LNCAP (cell line): ENCODE data around the gene HOXA1.

Experiments used
- CTCF ChIP-seq: fragments of 450-650 bp; IDR thresholded peaks from 2 replicates; pipeline ENCODE4 v1.5.1; 2017; ENCODE audit warnings: mild to moderate bottlenecking

The HOXA1 gene

DNA sequence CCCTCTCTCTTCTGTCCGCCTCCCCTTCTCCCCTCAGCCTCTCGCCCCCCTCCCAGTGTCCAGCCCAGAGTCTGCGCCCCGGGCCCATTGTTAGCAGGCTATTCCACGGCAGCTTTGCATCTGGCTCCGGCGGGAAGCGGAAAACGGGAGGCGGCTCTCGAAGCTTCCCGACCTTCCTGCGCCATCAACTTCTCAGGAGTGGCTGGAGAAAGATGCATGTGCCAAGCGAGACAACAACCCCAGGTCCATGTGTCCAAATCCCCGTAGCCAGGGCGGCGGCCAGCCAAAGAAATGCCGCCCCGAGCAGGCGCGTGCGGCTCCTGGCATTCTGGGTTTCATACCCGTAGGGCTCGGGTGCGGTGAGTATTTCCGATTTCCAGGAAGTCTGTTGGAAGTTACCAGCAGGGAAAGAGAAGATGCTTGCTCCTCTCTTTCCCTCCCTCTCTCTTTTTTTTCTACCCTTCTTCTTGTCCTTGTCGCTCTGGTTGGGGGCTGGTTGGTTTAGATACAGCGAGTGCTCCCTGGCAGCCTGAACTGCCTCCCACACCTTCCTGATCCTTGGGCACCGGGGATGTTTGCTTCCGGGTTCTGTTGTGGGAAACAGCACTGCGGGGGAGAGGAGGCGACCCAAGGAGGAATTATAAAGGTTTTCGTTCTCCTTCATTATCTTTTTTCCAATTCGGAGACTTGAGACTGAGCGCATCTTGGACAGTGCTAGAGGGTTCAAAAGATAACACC is 7.9 kb upstream of the HOXA1 start:
- TF ChIP-seq CTCF, result no peak

- TF ChIP-seq CTCF, result no peak
Measured at GRCh38 chr7:27102581-27103442, 7.0 kb upstream of the HOXA1 start, which contains the start of gene HOXA2. HOXA2 (minus strand) TSS chr7:27102683; CDS start chr7:27102500, 183 bp downstream.

DNA sequence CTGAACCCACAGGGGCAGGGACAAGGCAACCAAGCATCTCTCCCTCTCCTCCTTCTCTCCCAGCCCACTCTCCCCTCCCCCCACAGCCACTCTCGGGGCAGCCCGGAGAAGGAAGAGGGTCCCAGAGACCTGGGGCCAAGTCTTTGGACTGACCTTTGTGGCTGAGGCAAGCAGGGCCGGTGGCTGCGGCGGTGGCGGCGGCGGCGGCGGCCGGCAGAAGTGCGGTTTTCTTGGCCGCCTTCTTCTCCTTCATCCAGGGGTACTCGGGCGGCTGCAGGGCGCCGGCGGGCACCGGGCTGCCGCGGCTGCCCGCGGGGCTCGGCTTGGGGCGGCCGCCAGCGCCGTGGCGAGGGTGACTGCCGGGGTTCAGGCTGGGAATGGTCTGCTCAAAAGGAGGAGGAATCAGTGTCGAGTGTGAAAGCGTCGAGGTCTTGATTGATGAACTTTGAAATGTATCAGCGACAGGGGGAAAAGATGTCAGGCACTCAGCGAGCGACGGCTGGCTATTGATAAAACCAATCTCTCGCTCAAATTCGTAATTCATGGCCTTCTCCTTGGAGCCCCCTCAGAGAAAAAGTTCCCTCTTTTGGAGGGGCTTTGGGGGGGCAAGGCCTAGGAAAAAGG is 6.3 kb upstream of the HOXA1 start:
- no peak for TF ChIP-seq CTCF

DNA sequence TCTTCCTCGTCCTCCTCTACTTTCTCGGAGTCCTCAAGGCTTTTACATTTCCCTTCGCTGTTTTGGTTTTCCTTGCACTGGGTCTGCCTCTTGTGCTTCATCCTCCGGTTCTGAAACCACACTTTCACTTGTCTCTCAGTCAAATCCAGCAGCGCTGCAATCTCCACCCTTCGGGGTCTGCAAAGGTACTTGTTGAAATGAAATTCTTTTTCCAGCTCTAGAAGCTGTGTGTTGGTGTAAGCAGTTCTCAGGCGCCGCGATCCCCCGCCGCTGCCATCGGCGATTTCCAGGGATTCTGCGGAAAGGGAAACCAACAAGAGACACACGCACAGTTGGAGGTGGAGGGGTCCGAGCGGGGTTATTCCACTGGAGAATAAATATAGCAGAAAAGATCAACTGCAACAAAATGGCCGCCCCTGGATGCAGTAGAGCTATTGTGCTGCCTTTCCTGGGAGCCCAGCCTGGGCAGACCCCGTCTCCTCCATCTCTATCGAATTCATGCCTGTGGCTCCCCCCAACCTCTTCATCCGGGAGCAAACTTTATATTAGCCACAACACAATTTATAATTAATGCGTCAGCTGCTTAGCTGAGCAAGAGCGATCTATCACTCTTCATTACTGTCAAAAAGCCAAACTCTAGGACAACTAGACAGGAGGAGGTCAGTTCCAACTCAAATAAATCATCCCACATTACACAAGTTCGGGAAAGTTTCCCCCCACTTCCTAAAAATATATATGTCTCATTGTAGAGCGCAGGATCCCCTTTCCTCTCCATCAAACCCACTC is 5.6 kb upstream of the HOXA1 start:
- no peak for TF ChIP-seq CTCF

DNA sequence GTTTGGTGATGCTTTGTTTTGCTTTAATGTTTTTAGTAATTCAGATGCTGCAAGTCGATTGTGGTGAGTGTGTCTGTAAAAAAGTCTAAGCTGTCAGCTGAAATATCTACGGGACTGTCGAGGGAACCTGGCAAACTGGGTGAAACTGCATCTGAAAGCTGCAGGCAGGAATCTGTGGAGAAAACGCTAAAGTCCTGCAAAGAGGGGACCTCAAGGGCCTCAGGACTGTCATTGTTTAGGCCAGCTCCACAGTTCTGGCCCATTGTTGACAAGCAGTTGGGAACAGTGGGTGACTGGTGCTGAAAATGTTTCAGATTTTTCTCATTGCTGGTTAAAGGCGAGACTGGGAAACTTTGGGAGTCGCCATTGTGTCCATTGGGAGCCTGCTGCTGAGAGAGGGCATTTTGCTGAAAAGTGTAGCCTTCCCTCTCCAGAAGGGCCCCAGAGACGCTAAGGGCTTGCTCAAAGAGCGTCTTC is 4.9 kb upstream of the HOXA1 start:
- TF ChIP-seq CTCF, result no peak

DNA sequence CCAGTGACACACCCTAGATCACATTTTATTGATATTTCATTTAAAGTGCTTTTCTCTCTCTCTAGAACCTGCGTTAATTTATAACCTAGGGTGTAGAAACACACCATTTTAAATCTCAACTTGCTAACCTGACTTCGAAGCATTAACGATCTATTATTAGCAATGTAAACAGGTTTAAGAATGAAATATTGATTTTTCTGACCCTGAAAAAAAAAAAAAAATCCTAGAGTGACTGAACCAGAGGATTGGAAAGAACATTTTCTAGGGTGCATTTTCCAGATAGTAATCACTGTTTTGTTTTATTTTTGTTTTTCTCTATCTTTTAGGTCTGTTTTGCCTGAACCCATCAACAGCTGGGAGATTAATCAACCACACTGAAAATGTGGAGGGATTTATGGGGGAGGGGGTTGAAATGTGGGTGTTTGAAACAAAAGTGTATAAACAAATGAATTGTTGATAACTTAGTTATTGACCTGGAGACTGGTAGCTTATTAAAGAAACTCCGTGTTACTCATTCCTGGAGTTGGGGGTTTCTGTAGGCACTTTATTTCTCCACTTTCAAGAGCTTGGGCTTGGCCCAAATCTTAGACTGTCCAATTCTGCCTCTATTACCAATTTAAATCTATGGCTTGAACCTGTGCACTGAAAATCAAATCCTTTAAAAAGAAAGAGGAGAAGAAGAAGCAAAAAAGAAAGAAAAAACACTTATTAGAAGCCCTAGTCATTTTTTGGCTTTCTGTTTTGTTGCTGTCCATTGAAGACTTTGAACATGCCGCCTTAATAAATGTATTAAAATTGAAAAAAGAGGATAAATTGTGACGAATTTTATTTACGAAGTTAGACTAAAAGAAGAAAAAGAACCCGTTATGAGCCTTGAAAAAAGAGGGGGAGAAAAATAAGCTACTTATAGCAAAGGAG is 3.9 kb upstream of the HOXA1 start:
- TF ChIP-seq CTCF, result no peak
